ENCODE results near the gene IL17F. TPM values are rescaled to one million over a fixed set of nuclear protein-coding genes. Genes with fewer than 3 reads are reported as not detected.

Gene IL17F
- total and polyA plus RNA-seq, 5 donors from 2014 or later: 0.46 to 0.64 TPM; not detected in 3

DNA sequence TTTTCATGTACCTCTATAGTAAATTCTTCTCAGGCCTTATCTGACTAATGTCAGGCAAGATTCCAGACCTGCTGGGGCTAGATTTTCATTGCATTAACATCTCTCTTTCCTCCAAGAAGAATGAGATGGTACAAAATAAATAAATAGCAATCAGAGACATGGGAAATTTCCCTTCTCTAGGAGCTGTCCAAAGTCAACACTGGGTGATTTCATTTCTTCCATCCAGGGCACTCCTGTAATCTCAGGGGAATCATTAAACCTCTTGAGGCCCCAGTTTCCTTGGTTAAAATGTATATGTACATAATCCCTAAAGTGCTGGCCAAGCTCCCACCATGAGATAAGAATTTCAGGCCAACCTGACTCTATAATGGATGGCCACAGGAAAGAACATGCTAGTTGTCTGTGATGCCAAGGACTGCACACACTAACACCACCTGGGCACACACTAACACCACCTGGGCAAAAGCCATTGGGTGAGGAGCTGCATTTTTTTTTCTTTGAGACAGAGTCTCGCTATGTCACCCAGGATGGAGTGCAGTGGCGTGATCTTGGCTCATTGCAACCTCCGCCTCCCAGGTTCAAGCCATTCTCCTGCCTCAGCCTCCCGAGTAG is 912 bp downstream of the IL17F start:
- H3K4me1 Mint-ChIP-seq: no peaks in the 10 kb centered on the region
- Histone ChIP-seq H3K9me3 (ENCODE audit: control insufficient read depth in 2 of 2, low read length in 2 of 2) (no peaks in the 10 kb centered on the region), H3K4me3 (ENCODE audit: low read depth, low read length) (no peak overlapping the region), H3K36me3 (ENCODE audit: control insufficient read depth, insufficient read depth, low read length) (no peaks in the 10 kb centered on the region), H3K27me3 (ENCODE audit: control insufficient read depth, insufficient read depth, low read length) (peaks cover 6% of the 10 kb centered on the region), H3K4me1 (ENCODE audit: control insufficient read depth, insufficient read depth, low read length, poor library complexity, severe bottlenecking) (no peaks in the 10 kb centered on the region), H3K27ac (ENCODE audit: insufficient read depth, low read length, poor library complexity, severe bottlenecking) (no peak overlapping the region)
- no peak overlapping the region for H3K4me3 Mint-ChIP-seq
- no peaks in the 10 kb centered on the region for H3K9me3 Mint-ChIP-seq
- peaks cover 23% of the 10 kb centered on the region for H3K27me3 Mint-ChIP-seq
- DNase-seq (no peak), ATAC-seq (ENCODE audit: low read depth in 2 of 2) (no peak)
- no peaks in the 10 kb centered on the region for H3K36me3 Mint-ChIP-seq
- no peak overlapping the region for H3K27ac Mint-ChIP-seq

GRCh38 chr6:52241819-52242218 is 2.5 kb downstream of the IL17F start:
- H3K36me3 ChIP-seq (ENCODE audit: control insufficient read depth, insufficient read depth, low read length): no peaks in the 10 kb centered on the region
- Mint-ChIP-seq H3K27me3 (peaks cover 18% of the 10 kb centered on the region), H3K36me3 (no peaks in the 10 kb centered on the region), H3K4me1 (no peaks in the 10 kb centered on the region), H3K27ac (no peak overlapping the region), H3K4me3 (no peak overlapping the region), H3K9me3 (no peaks in the 10 kb centered on the region)
- DNase-seq: no peak
- H3K4me3 ChIP-seq (ENCODE audit: low read depth, low read length): no peak overlapping the region
- no peaks in the 10 kb centered on the region for H3K9me3 ChIP-seq (ENCODE audit: control insufficient read depth in 2 of 2, low read length in 2 of 2)
- no peaks in the 10 kb centered on the region for H3K4me1 ChIP-seq (ENCODE audit: control insufficient read depth, insufficient read depth, low read length, poor library complexity, severe bottlenecking)
- H3K27me3 ChIP-seq (ENCODE audit: control insufficient read depth, insufficient read depth, low read length): peaks cover 4% of the 10 kb centered on the region
- no peak overlapping the region for H3K27ac ChIP-seq (ENCODE audit: insufficient read depth, low read length, poor library complexity, severe bottlenecking)
- no peak for ATAC-seq (ENCODE audit: low read depth in 2 of 2)

DNA sequence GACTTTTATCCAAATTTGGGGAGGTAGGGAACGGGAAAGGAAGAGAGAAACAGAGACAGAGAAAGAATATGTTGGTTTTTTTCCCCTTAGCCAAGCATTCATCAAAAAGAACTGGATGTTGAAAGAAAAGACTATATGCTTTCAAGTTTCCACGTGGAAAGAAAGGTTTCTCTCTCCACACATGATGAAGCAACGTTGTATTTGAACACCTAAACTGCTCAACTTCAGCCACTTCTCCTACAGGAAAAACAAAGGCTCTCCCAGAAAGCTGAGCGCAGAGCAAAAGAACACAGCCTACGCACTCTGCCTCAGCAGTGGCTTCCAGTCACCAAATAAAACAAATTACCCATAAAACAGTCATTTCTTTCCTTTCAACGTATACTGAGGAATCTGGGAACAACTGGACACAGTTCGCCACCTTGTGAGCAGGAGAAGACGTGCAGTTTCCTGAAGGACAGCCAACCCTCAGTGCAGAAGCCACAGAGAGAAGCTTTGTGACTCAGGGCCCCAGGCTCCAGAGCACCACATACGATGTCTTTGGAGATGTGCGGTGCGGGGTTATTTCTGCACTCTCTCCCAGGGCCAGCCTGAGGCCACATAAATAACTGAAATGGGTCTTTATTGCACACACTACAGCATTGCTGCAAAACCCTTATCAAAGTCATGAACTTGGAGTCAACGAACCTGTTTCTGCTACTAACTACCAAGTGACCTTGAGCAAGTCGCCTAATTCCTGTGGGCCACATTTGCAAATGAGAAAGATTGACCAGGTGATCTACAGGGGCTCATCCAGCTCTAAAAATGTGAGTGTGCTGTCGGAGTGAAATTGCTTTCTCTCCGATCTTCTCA is 10.1 kb downstream of the IL17F start:
- Histone ChIP-seq H3K9me3 (ENCODE audit: control insufficient read depth in 2 of 2, low read length in 2 of 2) (no peaks in the 10 kb centered on the region), H3K27ac (ENCODE audit: insufficient read depth, low read length, poor library complexity, severe bottlenecking) (no peak overlapping the region), H3K36me3 (ENCODE audit: control insufficient read depth, insufficient read depth, low read length) (no peaks in the 10 kb centered on the region), H3K4me1 (ENCODE audit: control insufficient read depth, insufficient read depth, low read length, poor library complexity, severe bottlenecking) (no peaks in the 10 kb centered on the region), H3K27me3 (ENCODE audit: control insufficient read depth, insufficient read depth, low read length) (peaks cover 9% of the 10 kb centered on the region), H3K4me3 (ENCODE audit: low read depth, low read length) (no peak overlapping the region)
- Mint-ChIP-seq H3K27me3 (peaks cover 7% of the 10 kb centered on the region), H3K36me3 (no peaks in the 10 kb centered on the region), H3K9me3 (no peaks in the 10 kb centered on the region), H3K4me3 (no peak overlapping the region), H3K27ac (no peak overlapping the region), H3K4me1 (no peaks in the 10 kb centered on the region)
- ATAC-seq (ENCODE audit: low read depth in 2 of 2) (no peak), DNase-seq (peak in 1 of 3 donors; percentile 4)

DNA sequence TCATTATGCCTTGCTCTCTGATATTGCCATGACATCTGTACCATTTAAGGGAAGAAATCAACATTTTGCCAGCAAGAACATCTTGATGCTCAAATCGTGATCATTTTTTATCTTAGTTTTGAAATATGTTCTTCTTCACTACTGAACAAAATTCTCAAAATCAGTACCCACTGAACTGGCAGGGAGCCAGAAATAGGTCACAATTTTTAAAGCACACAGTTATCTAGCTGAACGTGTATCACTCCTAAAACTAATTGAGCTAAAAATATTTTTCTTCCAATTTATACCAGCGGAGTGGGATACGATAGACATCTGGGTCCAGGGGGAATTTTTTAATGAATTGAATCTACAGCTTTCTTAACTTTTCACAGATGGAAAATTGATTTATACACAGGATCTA is 11.3 kb downstream of the IL17F start:
- Histone ChIP-seq H3K4me1 (ENCODE audit: control insufficient read depth, insufficient read depth, low read length, poor library complexity, severe bottlenecking) (no peaks in the 10 kb centered on the region), H3K27me3 (ENCODE audit: control insufficient read depth, insufficient read depth, low read length) (peaks cover 9% of the 10 kb centered on the region), H3K36me3 (ENCODE audit: control insufficient read depth, insufficient read depth, low read length) (no peaks in the 10 kb centered on the region), H3K9me3 (ENCODE audit: control insufficient read depth in 2 of 2, low read length in 2 of 2) (no peaks in the 10 kb centered on the region), H3K4me3 (ENCODE audit: low read depth, low read length) (no peak overlapping the region), H3K27ac (ENCODE audit: insufficient read depth, low read length, poor library complexity, severe bottlenecking) (no peak overlapping the region)
- H3K4me3 Mint-ChIP-seq: no peak overlapping the region
- ATAC-seq (ENCODE audit: low read depth in 2 of 2): no peak
- no peaks in the 10 kb centered on the region for H3K9me3 Mint-ChIP-seq
- no peak overlapping the region for H3K27ac Mint-ChIP-seq
- peaks cover 0 to 2% (median 1%) of the 10 kb centered on the region in 4 donors for H3K4me1 Mint-ChIP-seq
- H3K36me3 Mint-ChIP-seq: no peaks in the 10 kb centered on the region
- DNase-seq: no peak
- peaks cover 7% of the 10 kb centered on the region for H3K27me3 Mint-ChIP-seq

DNA sequence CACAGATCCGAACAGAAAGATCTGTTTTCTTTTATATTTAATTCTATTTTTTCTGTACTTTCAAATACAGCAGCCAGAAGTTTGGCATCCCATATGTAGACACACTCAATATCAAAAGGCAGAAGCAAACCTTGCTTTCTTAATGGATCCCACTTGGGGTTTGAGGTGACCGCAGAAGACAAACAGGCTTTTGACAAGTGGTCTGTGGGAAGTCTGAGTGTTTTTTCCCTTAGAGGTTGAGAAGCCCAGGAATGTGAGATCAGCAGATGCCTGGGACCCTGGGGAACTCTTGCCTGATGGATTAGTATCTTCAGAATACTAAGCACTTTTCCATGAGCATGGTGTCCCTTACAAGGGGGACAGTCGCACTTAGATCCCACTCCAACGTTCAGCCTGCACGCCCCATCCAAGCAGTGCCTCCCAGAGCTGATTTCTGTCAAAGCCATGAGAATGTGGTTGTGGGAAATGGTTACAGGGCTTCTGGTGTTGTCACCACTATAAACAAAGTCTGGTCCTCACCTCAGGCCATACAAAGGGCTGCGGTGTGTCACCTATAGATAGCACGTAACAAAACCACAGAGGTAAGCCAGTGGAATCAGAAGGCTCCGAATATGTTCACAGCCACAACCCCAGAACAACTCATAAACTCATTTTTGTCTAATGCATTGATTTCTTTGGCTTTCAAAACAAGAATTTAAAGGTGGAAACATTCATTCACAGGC is 12.7 kb downstream of the IL17F start:
- Histone ChIP-seq H3K27ac (ENCODE audit: insufficient read depth, low read length, poor library complexity, severe bottlenecking) (no peak overlapping the region), H3K4me1 (ENCODE audit: control insufficient read depth, insufficient read depth, low read length, poor library complexity, severe bottlenecking) (no peaks in the 10 kb centered on the region), H3K27me3 (ENCODE audit: control insufficient read depth, insufficient read depth, low read length) (peaks cover 9% of the 10 kb centered on the region), H3K9me3 (ENCODE audit: control insufficient read depth in 2 of 2, low read length in 2 of 2) (no peaks in the 10 kb centered on the region), H3K4me3 (ENCODE audit: low read depth, low read length) (no peak overlapping the region), H3K36me3 (ENCODE audit: control insufficient read depth, insufficient read depth, low read length) (no peaks in the 10 kb centered on the region)
- H3K27me3 Mint-ChIP-seq: peaks cover 7% of the 10 kb centered on the region
- no peak overlapping the region for H3K27ac Mint-ChIP-seq
- no peaks in the 10 kb centered on the region for H3K9me3 Mint-ChIP-seq
- ATAC-seq (ENCODE audit: low read depth in 2 of 2) (no peak), DNase-seq (no peak)
- no peak overlapping the region for H3K4me3 Mint-ChIP-seq
- no peaks in the 10 kb centered on the region for H3K36me3 Mint-ChIP-seq
- peaks cover 0 to 13% (median 9%) of the 10 kb centered on the region in 4 donors for H3K4me1 Mint-ChIP-seq

DNA sequence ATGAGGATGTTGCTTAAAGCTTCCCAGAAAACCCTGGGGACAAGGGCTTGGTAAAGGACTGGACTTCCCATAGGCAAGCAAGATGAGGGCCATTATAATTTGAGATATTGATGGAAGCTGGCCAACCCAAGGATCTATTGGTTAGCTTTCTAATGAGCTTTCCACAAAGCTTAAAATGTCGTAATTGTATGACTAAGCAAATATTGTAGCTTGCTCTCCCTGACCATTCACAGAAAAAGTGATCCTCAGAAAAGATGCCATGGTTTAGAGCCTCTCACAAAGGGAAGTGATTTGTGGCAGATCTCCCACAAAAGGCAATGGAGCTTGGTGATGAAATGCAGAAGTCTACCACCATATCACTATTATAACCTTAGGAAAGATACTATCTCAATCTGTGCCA is 13.6 kb downstream of the IL17F start:
- Histone ChIP-seq H3K27ac (ENCODE audit: insufficient read depth, low read length, poor library complexity, severe bottlenecking) (no peak overlapping the region), H3K4me1 (ENCODE audit: control insufficient read depth, insufficient read depth, low read length, poor library complexity, severe bottlenecking) (no peaks in the 10 kb centered on the region), H3K9me3 (ENCODE audit: control insufficient read depth in 2 of 2, low read length in 2 of 2) (no peaks in the 10 kb centered on the region), H3K36me3 (ENCODE audit: control insufficient read depth, insufficient read depth, low read length) (no peaks in the 10 kb centered on the region), H3K4me3 (ENCODE audit: low read depth, low read length) (no peak overlapping the region), H3K27me3 (ENCODE audit: control insufficient read depth, insufficient read depth, low read length) (peaks cover 4% of the 10 kb centered on the region)
- H3K4me1 Mint-ChIP-seq: peaks cover 0 to 13% (median 9%) of the 10 kb centered on the region in 4 donors
- H3K4me3 Mint-ChIP-seq: no peak overlapping the region
- no peaks in the 10 kb centered on the region for H3K36me3 Mint-ChIP-seq
- no peak overlapping the region for H3K27ac Mint-ChIP-seq
- ATAC-seq (ENCODE audit: low read depth in 2 of 2): no peak
- DNase-seq: no peak
- no peaks in the 10 kb centered on the region for H3K9me3 Mint-ChIP-seq
- peaks cover 6% of the 10 kb centered on the region for H3K27me3 Mint-ChIP-seq

DNA sequence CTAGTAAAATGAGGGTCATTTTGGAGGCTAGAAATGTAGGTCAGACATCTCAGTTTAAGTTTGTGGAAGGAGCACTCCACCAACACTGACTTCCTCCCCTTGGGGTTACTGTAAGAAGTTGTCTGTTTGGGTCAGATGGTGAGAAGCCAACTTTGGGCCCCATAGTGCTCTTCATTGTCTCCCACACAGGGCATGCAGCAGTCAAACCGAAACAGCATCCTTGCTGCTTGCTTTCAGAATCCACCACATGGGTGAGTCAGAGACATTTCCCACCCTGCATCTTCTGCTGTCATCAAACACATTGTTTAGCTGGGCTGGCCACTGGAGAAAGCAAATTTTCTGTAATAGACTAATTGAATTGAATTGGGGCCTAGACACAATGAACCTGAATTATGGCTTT is 16.8 kb downstream of the IL17F start:
- Histone ChIP-seq H3K9me3 (ENCODE audit: control insufficient read depth in 2 of 2, low read length in 2 of 2) (no peaks in the 10 kb centered on the region), H3K4me1 (ENCODE audit: control insufficient read depth, insufficient read depth, low read length, poor library complexity, severe bottlenecking) (no peaks in the 10 kb centered on the region), H3K36me3 (ENCODE audit: control insufficient read depth, insufficient read depth, low read length) (no peaks in the 10 kb centered on the region), H3K4me3 (ENCODE audit: low read depth, low read length) (no peak overlapping the region), H3K27ac (ENCODE audit: insufficient read depth, low read length, poor library complexity, severe bottlenecking) (no peak overlapping the region), H3K27me3 (ENCODE audit: control insufficient read depth, insufficient read depth, low read length) (no peaks in the 10 kb centered on the region)
- H3K27ac Mint-ChIP-seq: no peak overlapping the region
- H3K27me3 Mint-ChIP-seq: peaks cover 10% of the 10 kb centered on the region
- no peak overlapping the region for H3K4me3 Mint-ChIP-seq
- no peaks in the 10 kb centered on the region for H3K36me3 Mint-ChIP-seq
- H3K4me1 Mint-ChIP-seq: peaks cover 0 to 13% (median 9%) of the 10 kb centered on the region in 4 donors
- no peaks in the 10 kb centered on the region for H3K9me3 Mint-ChIP-seq
- DNase-seq (peak in 1 of 3 donors; percentile 66), ATAC-seq (ENCODE audit: low read depth in 2 of 2) (peak; percentile 37 to 48)
